ENCODE results near the gene UCN3.

- no peak for TF ChIP-seq FOXK2 (IDR thresholded peaks at IDR 0.05)
- TF ChIP-seq BHLHE40 (IDR thresholded peaks at IDR 0.05; ENCODE audit: borderline replicate concordance): no peak
- no peak for TF ChIP-seq FOXA1 (IDR thresholded peaks at IDR 0.05)
- no peak for TF ChIP-seq PKNOX1 (IDR thresholded peaks at IDR 0.05)
Measured at GRCh38 chr10:5406918-5407317, 42.2 kb downstream of the UCN3 start.

Data from HEK293T (cell line).